Eye (tissue), 1 donor: ENCODE measurements around the gene RNF6.
"Not testable (repeated sequence)": the region's sequence is repeated elsewhere in the genome, so short reads cannot be mapped to it uniquely, and the experiment has no call there.

Source experiments
- DNase-seq: peaks from one replicate; pipeline ENCODE4 v3.0.0-alpha.2; 2015

Gene RNF6

DNA sequence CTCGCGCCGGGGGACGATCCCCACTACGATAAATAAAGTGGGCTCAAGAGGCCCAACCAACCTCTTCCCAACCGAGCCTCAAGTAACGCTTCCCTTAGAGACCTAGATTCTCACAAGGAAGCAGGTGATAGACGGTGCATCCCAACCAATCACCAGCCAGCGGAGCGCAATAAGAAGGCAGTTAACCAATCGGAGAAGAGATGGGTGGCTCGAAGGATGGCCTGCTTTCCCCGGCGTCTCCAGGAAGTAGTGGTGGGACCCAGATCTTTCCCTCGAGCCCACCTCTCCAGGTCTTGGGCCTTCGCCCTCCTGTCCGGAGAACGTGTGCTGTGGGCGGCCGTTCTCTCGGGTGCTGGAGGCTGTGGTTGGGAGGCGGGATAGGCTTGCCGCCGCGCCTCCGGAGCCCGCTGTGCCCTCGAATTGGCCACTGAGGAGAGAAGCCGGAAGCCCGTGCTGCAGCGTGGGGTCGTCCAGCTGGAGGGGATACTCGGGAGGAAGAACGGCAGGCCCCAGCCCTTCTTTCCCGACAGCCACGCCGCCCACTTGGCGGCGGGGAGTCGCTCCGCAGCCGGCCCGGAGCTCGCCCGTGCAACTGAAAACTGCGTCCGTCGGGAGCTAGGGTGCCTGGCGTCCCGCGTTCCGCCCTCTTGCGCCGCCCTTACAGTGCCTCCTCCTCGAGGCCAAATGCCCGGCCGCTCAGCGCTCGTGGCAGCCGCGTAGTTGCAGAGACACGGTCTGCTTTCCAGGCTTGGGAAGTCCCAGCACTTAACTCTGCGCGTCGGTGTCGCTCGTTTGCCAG is at the start of gene RNF6:
Gene RNF6 (minus strand): TSS at position 594 of the 799 bp plus-strand sequence. CDS start 2,665 bp downstream, outside the sequence.
- peak; percentile 99 for DNase-seq

GRCh38 chr13:26270707-26271106 is 48.6 kb upstream of the RNF6 start:
- no peak for DNase-seq

GRCh38 chr13:26266311-26266710 is 44.2 kb upstream of the RNF6 start:
- no peak for DNase-seq

DNA sequence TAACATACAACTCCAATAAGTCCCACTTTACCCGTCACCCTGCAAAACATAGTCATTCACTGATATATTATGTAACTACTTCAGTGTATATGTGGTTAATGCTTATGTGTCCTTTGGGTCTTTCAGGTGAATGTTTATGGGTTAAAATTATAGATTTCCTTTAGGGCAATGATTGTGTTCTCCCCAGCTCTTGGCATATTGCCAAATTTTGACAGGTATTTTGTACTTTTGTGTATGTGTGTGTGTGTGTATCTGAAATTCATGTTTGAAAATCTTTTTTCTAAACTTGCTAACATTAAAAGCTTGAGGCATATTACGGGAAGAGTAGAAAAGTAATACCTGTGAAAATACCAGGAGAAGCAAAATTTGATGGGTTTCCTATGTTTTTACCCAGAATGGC is 40.0 kb upstream of the RNF6 start:
- peak; percentile 10 for DNase-seq

- DNase-seq = no peak
Measured at GRCh38 chr13:26259634-26260033, 37.5 kb upstream of the RNF6 start.

DNA sequence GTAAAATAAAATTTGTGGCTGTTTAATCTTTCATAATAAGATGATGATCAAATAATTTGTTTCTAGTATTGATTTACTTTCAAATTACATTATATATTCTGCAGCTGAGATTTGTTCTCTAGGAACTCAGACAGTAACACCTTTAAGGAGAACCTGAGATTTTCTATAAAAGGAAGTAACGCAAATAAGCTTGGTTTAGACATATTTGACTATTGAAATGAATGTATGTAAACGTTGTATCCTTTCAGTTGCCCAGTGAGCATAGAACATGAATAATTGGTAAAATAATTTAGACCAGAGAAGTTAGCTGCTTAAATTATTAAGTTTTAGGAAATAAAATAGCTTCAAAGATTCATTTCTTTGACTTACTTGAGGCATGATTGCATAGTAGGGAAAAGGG is 34.9 kb upstream of the RNF6 start:
- DNase-seq = peak; percentile 9

GRCh38 chr13:26255691-26256277 is 33.7 kb upstream of the RNF6 start:
- peak; percentile 68 for DNase-seq

DNA sequence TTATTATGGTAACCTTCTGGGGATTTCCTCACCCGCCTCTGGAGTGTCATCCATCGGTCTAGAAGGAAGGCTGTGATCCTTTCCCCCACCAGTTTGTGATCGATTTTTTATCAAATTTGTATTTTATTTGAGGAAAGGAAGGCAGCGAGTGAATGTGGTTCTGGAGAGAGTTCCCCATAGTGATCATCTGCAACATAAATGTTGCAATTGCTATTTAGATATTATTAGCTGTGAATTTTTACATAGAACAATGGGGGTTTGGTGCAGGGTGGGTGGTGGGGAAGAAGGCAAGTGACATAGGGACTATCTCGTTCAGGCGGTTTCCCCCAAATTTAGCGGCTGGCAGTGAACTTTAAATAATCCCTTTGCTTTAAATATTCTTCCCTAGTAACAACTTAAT is 33.0 kb upstream of the RNF6 start:
- DNase-seq = no peak

DNA sequence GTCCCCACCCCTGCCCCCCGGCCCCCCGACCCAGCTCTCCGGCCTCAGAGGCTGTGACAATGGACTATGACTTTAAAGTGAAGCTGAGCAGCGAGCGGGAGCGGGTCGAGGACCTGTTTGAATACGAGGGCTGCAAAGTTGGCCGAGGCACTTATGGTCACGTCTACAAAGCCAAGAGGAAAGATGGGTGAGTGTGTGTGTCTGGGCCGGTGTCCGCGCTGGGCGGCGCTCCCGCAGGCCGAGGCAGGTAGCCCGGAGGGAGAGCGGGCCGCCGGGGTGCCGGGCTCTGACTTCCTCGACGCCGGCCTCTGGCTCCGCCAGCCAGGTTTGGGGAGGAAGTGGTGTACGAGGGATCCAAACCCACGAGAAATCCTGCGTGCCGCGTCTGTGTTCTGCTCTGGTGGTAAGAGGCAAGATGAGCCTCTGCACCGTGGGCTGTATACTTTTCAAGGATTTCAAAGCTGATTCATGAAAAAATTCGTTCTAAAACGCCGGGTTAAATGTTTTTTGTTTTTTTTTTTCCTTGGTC is 32.5 kb upstream of the RNF6 start:
- peak; percentile 83 for DNase-seq

- DNase-seq = peak; percentile 98
Measured at GRCh38 chr13:26253787-26254582, 31.9 kb upstream of the RNF6 start, which contains the start of gene CDK8. CDK8 (plus strand) TSS chr13:26254129; CDS start chr13:26254642, 513 bp downstream.

DNA sequence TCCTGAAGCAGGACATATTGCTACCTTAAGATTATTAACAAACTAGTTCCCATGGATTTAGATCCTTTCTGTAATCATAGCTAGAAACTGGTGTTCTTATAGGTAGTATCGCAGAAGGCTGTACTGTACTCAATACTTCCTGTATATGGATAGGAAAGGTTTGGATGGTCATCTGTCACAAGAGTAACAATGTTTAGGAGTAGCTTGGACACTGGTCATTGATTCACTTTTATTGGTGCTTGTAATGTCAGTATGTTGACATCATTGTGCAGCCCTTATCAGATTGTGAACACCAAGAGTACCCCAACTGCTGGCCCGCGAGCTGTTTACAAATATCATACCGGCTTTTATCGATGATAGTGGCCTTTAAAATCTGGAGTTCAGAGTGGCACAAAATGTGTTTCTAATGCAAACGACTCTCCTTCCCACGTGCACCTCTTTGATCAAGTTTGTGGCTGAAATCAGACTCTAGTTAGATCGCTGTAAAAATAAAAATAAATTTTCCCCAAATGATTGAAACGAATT is 31.2 kb upstream of the RNF6 start:
- DNase-seq = no peak

GRCh38 chr13:26252006-26252405 is 29.9 kb upstream of the RNF6 start:
- DNase-seq = not testable (repeated sequence)

DNA sequence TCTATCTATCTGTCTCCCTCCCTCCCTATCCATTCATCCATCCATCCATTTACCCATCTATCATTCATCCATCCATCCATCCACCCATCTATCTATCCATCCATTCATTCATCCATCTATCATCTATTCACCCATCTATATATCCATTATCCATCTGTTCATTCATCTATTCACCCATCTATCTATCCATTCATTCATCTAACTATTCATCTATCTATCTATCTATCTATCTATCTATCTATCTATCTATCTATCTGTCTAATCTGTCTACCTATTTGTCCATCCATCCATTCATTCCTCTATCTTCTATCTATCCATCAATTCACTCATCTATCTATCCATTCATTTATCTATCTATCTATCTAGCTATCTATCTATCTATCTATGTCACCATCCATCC is 27.4 kb upstream of the RNF6 start:
- DNase-seq = no peak

DNA sequence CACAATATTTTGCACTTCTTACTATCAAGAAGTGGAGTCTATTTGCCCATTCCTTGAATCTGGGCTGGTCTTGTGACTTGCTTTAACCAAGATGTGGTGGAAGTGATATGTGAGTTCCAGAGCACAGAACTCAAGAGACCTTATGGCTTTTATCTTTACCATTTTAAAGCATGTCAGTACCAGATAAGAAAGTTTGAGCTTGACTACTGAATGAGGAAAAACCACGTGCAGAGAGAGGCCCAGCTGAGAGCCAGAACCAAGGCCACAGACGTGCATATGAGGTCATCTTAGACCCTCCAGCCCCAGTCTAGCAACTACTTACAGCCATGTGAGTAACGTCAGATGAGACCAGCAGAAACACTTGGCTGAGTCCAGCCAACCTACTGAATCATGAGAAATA is 25.5 kb upstream of the RNF6 start:
- DNase-seq = no peak

DNA sequence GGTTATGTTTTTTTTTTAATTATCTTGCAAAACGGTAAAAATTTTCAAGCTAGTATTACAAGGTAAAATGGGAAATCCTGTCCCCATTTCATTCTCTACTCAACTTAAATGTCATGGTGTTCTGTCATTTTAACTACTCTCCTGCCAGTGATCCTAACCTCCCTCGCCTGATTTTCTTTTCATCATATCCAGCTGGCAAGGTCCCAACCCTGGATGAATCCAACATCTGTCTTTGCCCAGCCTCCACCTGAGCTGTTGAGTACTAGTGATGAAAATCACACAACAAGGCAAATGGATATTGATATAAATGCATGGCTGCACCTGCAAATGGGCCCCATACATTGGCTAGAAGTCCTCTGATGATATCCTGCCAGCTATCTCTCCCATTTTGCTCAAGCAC is 24.9 kb upstream of the RNF6 start:
- DNase-seq = no peak

DNA sequence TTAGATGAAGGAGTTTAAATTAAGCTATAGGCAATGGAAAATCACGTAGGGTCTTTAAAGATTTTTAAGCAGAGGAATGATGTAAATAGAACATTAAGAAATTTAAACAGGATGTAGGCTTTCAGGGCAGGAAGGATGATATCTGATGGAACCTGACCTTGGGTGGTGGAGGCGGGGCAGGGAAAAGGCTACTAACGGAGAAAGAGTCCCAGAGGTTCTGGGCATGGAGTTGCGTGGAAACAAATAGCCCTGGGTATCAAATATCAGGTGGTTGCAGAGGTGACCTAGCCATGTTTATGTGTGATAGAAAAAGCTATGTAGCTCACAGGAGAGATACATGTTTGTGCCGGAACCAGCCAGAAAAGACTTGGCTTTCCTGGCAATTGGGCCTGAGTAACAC is 24.0 kb upstream of the RNF6 start:
- no peak for DNase-seq

DNA sequence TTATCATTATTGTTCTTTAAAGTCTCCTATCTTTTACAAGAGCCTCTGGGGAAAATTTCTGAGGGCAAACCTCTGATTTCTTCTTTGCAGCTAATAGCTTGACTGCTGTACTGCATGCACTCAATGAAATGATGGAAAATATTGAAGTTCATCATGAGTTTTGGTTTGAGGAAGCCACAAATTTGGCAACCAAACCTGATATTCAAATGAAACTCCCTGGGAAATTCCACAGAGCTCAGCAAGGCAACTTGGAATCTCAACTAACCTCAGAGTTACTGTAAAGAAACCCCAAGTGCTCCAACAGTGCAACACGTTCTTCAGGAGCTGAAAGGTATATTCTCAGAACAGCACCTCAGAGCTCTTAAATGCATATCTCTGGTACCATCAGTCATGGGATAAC is 14.2 kb upstream of the RNF6 start:
- no peak for DNase-seq

- DNase-seq = peak; percentile 4
Measured at GRCh38 chr13:26230703-26231102, 8.6 kb upstream of the RNF6 start.

GRCh38 chr13:26229080-26229615 is 7.0 kb upstream of the RNF6 start:
- no peak for DNase-seq

DNA sequence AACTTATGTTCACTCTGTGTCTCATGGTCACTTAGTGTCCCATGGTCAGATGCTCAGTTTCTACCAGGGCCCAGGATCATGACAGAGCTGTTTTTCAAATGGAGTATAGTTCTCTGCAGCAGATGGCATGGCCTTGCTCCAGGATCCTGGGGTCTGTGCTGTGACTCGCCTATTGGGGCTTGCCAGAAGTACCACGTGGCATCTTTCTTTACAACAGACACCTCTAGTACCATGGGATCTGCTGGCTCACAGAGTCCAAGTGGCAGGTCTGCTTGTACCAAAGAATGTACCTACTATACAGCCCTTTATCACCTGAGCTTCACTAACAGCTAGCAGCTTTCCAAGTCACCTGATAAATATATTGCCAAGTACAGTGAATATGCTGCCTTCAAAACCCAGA is 6.0 kb upstream of the RNF6 start:
- no peak for DNase-seq

GRCh38 chr13:26227166-26227971 is 5.3 kb upstream of the RNF6 start:
- no peak for DNase-seq
